Measurements from ENCODE around the gene UBE2G2. TPM values are rescaled to one million over a fixed set of nuclear protein-coding genes. Genes with fewer than 3 reads are reported as not detected.

The UBE2G2 gene
- total RNA-seq, 2 donors from 2014 or later = 67.7 to 138 TPM

- no peaks in the 10 kb centered on the region for H3K36me3 ChIP-seq
- no peak for ATAC-seq (ENCODE audit: insufficient number of reproducible peaks, low FRiP score, low read depth)
- DNase-seq (ENCODE audit: low spot score) = no peak
- H3K27me3 ChIP-seq (replicated peaks; ENCODE audit: insufficient read depth) = no peaks in the 10 kb centered on the region
- no peak overlapping the region for H3K27ac ChIP-seq
- TF ChIP-seq, protein P1, sequence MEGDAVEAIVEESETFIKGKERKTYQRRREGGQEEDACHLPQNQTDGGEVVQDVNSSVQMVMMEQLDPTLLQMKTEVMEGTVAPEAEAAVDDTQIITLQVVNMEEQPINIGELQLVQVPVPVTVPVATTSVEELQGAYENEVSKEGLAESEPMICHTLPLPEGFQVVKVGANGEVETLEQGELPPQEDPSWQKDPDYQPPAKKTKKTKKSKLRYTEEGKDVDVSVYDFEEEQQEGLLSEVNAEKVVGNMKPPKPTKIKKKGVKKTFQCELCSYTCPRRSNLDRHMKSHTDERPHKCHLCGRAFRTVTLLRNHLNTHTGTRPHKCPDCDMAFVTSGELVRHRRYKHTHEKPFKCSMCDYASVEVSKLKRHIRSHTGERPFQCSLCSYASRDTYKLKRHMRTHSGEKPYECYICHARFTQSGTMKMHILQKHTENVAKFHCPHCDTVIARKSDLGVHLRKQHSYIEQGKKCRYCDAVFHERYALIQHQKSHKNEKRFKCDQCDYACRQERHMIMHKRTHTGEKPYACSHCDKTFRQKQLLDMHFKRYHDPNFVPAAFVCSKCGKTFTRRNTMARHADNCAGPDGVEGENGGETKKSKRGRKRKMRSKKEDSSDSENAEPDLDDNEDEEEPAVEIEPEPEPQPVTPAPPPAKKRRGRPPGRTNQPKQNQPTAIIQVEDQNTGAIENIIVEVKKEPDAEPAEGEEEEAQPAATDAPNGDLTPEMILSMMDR (IDR thresholded peaks at IDR 0.05) = no peak
- H3K4me1 ChIP-seq (ENCODE audit: control insufficient read depth in 1 of 2, low read depth in 2 of 2) = no peaks in the 10 kb centered on the region
- no peak overlapping the region for H3K4me3 ChIP-seq
- H3K9me3 ChIP-seq = peaks cover 9% of the 10 kb centered on the region
These were observed 29.7 kb upstream of the UBE2G2 start for GRCh38 chr21:44831227-44831860.

DNA sequence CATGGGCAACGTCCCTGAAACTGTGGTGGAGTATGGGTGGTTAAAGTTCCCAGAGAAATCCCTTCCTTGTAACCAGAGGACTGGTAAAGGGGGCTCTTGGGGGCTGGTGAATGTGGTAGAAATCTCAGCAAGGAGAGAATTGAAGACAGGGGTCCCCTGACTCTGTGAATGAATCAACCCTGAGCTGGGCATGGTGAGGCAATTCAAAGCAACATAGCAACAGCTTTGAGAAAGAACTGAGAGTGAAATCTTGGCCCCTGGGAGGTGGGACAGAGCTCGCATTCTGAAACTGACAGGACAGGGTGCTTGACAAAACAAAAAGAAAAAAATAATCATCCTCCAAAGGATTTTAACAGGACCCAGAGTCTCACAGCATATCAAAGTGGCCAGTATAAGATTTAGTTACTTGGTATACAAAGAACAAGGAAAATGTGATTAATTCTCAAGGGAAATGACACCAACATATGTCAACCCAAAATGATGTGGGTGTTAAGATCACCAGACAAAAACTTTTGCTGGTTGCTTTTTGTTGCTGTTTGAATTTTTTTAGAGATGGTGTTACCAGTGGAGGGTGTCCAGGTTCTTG lies 28.0 kb upstream of the UBE2G2 start:
- Histone ChIP-seq H3K4me1 (ENCODE audit: control insufficient read depth in 1 of 2, low read depth in 2 of 2) (no peaks in the 10 kb centered on the region), H3K27me3 (replicated peaks; ENCODE audit: insufficient read depth) (no peaks in the 10 kb centered on the region), H3K27ac (no peak overlapping the region), H3K36me3 (no peaks in the 10 kb centered on the region), H3K9me3 (peaks cover 9% of the 10 kb centered on the region), H3K4me3 (no peak overlapping the region)
- DNase-seq (ENCODE audit: low spot score) (no peak), ATAC-seq (ENCODE audit: insufficient number of reproducible peaks, low FRiP score, low read depth) (no peak)
- TF ChIP-seq, protein P1 (IDR thresholded peaks at IDR 0.05) = no peak

GRCh38 chr21:44828362-44829056 lies 26.9 kb upstream of the UBE2G2 start:
- TF ChIP-seq, protein P1 (IDR thresholded peaks at IDR 0.05) = no peak
- no peak overlapping the region for H3K27ac ChIP-seq
- no peaks in the 10 kb centered on the region for H3K27me3 ChIP-seq (replicated peaks; ENCODE audit: insufficient read depth)
- no peaks in the 10 kb centered on the region for H3K36me3 ChIP-seq
- H3K4me3 ChIP-seq = no peak overlapping the region
- H3K9me3 ChIP-seq = peaks cover 9% of the 10 kb centered on the region
- ATAC-seq (ENCODE audit: insufficient number of reproducible peaks, low FRiP score, low read depth) (no peak), DNase-seq (ENCODE audit: low spot score) (no peak)
- no peaks in the 10 kb centered on the region for H3K4me1 ChIP-seq (ENCODE audit: control insufficient read depth in 1 of 2, low read depth in 2 of 2)

DNA sequence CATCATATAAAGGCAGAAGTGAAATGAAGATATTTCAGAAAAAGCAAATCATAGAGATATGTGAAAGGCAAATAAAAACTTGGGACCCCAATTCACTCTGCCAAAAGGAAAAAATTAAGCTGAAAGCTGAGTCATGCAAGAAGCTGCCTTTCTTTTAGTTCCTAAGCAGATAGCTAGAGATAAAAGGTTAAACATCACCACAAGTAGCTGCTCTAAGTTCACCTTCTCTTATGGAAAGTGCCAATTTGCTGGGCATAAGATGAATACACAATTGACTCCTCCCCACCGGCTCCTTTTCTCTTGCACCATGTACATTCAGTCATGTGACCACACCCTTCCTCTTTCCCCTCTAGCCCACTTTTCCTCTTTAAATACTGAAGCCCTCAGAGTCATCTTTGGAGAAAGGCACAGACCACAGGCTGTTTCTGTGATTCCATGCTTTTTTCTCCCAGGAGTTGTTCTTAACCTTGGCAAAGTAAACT lies 21.6 kb upstream of the UBE2G2 start:
- ATAC-seq (ENCODE audit: insufficient number of reproducible peaks, low FRiP score, low read depth) (no peak), DNase-seq (ENCODE audit: low spot score) (no peak)
- H3K27me3 ChIP-seq (replicated peaks; ENCODE audit: insufficient read depth) = no peaks in the 10 kb centered on the region
- H3K36me3 ChIP-seq = no peaks in the 10 kb centered on the region
- H3K27ac ChIP-seq = no peak overlapping the region
- peaks cover 0 to 7% of the 10 kb centered on the region in 2 donors for H3K4me1 ChIP-seq (ENCODE audit: control insufficient read depth in 1 of 2, low read depth in 2 of 2)
- TF ChIP-seq, protein P1 (IDR thresholded peaks at IDR 0.05) = no peak
- peaks cover 26% of the 10 kb centered on the region for H3K9me3 ChIP-seq
- H3K4me3 ChIP-seq = no peak overlapping the region

GRCh38 chr21:44822484-44823178 lies 21.0 kb upstream of the UBE2G2 start:
- Histone ChIP-seq H3K4me3 (no peak overlapping the region), H3K4me1 (ENCODE audit: control insufficient read depth in 1 of 2, low read depth in 2 of 2) (peaks cover 0 to 7% of the 10 kb centered on the region in 2 donors), H3K36me3 (no peaks in the 10 kb centered on the region), H3K27me3 (replicated peaks; ENCODE audit: insufficient read depth) (no peaks in the 10 kb centered on the region), H3K27ac (no peak overlapping the region), H3K9me3 (peaks cover 24% of the 10 kb centered on the region)
- ATAC-seq (ENCODE audit: insufficient number of reproducible peaks, low FRiP score, low read depth) = no peak
- TF ChIP-seq, protein P1 (IDR thresholded peaks at IDR 0.05) = no peak
- DNase-seq (ENCODE audit: low spot score) = no peak

Measured in thoracic aorta (tissue), 2 donors.